Omental fat pad (tissue), 4 donors: Measurements from ENCODE around the gene SDSL. TPM values are rescaled to one million over a fixed set of nuclear protein-coding genes. Genes with fewer than 3 reads are reported as not detected.

Experiments used
- ATAC-seq: fragments of 150-250 bp; one replicate; pipeline ENCODE4 v1.9.1; 2016; ENCODE audit warnings: mild to moderate bottlenecking, moderate library complexity; ENCODE audit not compliant: low FRiP score
- DNase-seq: peaks from one replicate; pipeline ENCODE4 v3.0.0-alpha.2; 2019; ENCODE audit warnings: low spot score
- total RNA-seq, 4 donors: library from RNA; depleted of rRNA; stranded (reverse); fragments of >200 nt; gene quantifications; one replicate each; pipeline ENCODE4 v1.1.0, GENCODE V29; 2016
- TF ChIP-seq, protein P1 (sequence below), 3 donors: fragments of 450-650 bp; IDR thresholded peaks; one replicate each; pipeline ENCODE4 v1.5.1; 2016 to 2017; ENCODE audit warnings: antibody characterized with exemption in 3 of 3, mild to moderate bottlenecking in 3 of 3, moderate library complexity in 2 of 3

The SDSL gene
- total RNA-seq, 4 donors from 2014 or later = 2.1 to 6.0 (median 4.1) TPM

DNA sequence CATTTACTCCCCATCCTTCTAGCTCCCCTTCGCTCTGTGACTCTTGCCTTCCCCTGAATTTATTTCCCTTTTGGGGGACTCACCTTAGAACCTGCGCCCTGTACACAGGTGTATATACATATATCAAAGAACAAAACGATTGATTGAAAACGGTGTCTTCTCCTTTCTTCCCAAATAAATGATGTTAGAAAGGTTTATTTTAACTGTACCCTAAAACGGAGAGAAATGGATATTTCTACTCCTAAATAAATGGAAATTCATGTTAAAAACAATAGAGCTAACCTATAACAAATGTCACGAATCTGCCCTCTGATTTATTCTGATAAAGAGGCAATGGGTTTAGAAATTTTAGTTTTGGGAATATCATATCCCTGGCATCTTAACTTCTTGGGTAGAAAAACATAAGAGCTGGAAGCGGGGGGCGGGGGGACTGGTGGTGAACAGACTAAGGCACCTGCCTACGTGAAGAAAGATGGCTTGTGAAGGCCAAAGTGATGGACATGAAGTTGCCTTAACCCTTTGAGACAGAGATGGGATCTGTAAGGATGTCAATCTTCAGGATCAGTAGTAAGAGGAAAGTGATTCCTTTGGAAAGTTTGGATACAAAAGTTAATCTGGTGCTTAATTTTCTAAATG is 58.3 kb downstream of the SDSL start:
- ATAC-seq (no peak), DNase-seq (no peak)
- TF ChIP-seq, protein P1, sequence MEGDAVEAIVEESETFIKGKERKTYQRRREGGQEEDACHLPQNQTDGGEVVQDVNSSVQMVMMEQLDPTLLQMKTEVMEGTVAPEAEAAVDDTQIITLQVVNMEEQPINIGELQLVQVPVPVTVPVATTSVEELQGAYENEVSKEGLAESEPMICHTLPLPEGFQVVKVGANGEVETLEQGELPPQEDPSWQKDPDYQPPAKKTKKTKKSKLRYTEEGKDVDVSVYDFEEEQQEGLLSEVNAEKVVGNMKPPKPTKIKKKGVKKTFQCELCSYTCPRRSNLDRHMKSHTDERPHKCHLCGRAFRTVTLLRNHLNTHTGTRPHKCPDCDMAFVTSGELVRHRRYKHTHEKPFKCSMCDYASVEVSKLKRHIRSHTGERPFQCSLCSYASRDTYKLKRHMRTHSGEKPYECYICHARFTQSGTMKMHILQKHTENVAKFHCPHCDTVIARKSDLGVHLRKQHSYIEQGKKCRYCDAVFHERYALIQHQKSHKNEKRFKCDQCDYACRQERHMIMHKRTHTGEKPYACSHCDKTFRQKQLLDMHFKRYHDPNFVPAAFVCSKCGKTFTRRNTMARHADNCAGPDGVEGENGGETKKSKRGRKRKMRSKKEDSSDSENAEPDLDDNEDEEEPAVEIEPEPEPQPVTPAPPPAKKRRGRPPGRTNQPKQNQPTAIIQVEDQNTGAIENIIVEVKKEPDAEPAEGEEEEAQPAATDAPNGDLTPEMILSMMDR (IDR thresholded peaks at IDR 0.05) = no peak

DNA sequence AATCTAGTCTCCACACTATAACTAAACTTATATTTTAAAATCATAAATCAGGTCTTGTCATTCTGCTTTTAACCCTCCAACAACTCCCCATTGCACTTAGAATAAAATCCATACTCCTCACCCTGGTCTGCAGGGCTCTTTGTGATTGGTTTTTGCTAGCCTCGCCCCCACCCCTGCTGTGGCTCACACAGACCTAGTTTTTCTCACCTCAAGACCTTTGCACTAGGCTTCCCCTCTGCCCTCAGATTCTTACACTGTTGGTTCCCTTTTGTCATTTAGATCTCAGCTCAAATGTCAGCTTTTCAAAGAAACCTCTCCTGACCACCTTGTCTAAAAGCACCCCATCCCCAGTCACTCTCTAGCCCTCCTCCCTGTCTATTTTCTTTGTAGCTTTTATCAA is 60.2 kb downstream of the SDSL start:
- TF ChIP-seq, protein P1 (IDR thresholded peaks at IDR 0.05) = no peak
- no peak for DNase-seq
- no peak for ATAC-seq

DNA sequence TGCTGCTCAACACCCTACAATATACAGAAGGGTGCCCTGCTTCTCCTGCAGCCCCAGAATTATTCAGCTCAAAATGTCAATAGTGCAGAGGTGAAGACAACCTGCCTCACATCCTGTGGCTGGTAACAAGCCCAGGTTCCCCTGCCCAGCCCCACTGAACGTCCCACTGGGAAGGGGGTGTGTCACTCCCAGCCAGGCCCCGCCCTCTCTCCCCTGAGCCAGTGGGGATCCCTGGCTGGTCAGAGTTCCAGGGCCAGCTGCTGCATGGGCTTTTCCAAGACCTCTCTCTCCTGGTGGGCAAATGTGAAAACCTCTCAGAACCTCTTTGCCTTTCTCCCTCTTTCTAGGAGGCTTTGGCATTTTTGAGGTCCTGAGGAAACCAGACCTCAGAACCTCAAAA is 63.1 kb downstream of the SDSL start:
- ATAC-seq (no peak), DNase-seq (no peak)
- TF ChIP-seq, protein P1 (IDR thresholded peaks at IDR 0.05) = no peak

DNA sequence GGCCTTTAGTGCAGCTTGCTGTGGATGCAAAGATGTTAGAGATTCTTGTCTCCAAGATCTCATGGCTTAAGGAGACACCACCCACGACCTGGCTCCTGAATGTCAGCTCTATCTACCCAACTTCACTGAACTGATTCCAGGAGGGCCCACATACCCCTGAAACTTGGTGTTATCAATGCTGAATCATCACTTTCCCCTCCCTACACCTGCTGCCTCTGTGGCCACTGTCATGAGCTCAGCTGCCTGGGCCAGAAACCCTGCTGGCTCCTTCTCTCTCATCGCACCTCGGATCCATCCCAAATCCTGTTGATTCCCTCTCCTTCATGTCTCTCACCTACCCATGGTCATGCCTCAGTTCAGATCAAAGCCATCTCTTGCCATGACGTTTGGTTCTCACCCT is 64.5 kb downstream of the SDSL start:
- TF ChIP-seq, protein P1 (IDR thresholded peaks at IDR 0.05) = no peak
- ATAC-seq = no peak
- no peak for DNase-seq

Other genes starting within 250 kb of the SDSL start
- 10 to 100 TPM; 42.4 to 67.0 (median 51.8) TPM for gene DDX54, start 236.9 kb upstream of the SDSL start, total RNA-seq
- 10 to 100 TPM in 3 of 4 donors, 1 to 10 TPM in 1; 7.9 to 14.3 (median 11.5) TPM for gene RITA1, start 236.7 kb upstream of the SDSL start, total RNA-seq
- 10 to 100 TPM; 29.4 to 52.0 (median 33.5) TPM for gene TPCN1, start 200.9 kb upstream of the SDSL start, total RNA-seq
- gene SLC8B1, start 87.3 kb upstream of the SDSL start, total RNA-seq = 10 to 100 TPM; 22.7 to 59.3 (median 41.3) TPM
- 10 to 100 TPM; 26.4 to 50.2 (median 36.2) TPM for gene PLBD2, start 63.8 kb upstream of the SDSL start, total RNA-seq
- gene SDS, start 18.5 kb upstream of the SDSL start, total RNA-seq = 10 to 100 TPM in 1 of 4 donors, 1 to 10 TPM in 2, under 1 TPM in 1; 0.63 to 52.1 (median 3.3) TPM
- gene LHX5, start 49.5 kb downstream of the SDSL start, total RNA-seq = not detected